ENCODE data around the gene PROCA1. TPM values are rescaled to one million over a fixed set of nuclear protein-coding genes. Genes with fewer than 3 reads are reported as not detected.

Gene PROCA1
- total and polyA plus RNA-seq, 2 of the 13 experiments (the other 11 are each of a cell fraction or from before 2014, with no cell fraction given): 0.73 to 1.5 TPM

DNA sequence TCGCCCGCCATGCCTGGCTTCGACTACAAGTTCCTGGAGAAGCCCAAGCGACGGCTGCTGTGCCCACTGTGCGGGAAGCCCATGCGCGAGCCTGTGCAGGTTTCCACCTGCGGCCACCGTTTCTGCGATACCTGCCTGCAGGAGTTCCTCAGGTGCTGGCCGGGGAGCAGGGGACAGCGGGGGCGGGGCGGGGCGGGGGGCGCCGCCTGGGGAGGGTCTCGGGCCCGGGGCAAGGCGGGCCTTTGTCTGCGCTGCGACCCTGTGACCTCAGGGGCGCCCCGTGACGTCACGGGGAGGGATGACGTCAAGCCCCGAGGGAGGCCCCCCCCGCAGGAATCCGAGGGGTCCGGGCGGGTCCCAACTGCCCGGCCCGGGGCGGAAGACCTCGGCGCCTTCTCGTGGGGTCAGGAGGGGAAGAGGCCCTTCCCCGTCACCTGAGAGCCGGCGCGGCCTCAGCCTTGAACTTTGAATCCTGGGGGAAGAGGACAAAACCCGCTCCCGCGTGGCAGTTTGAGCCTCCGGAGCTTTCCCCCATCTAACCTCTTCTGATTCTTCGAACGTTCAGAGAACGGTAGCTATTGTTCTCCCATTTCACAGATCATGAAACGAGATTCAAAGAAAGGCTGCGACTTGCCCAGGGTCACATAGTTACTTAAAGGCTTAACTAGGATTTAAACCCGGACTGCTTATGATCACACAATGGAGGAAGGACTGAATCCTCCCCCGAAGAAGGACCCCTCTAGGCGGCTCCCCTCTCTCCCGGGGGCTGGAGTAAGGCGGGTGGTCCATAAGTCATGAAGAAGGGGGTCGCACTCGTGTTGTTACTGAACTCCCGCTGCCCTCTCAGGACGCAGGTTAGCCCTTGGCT, 32.6 kb upstream of the PROCA1 start (continued):
- TF ChIP-seq ZNF34 (CRISPR knock-in tag; IDR thresholded peaks at IDR 0.05; ENCODE audit: borderline replicate concordance) (no peak; the same call in 1 of the 2 replicates), PLRG1 (conservative IDR thresholded peaks at IDR 0.05) (no peak), GABPA (IDR thresholded peaks at IDR 0.05; ENCODE audit: low read depth, low read length) (no peak), GABPA (CRISPR knock-in tag; IDR thresholded peaks at IDR 0.05; ENCODE audit: low read depth) (peak; percentile 59), SMYD3 (CRISPR knock-in tag; IDR thresholded peaks at IDR 0.05) (no peak), HDAC1 (CRISPR knock-in tag; IDR thresholded peaks at IDR 0.05) (peak; percentile 56), ZMYM2 (CRISPR knock-in tag; IDR thresholded peaks at IDR 0.05) (peak; percentile 88), MIER2 (CRISPR knock-in tag; IDR thresholded peaks at IDR 0.05) (no peak), ZNF292 (CRISPR knock-in tag; IDR thresholded peaks at IDR 0.05; ENCODE audit: borderline replicate concordance, low read depth) (no peak), FOSL2 (CRISPR knock-in tag; IDR thresholded peaks at IDR 0.05) (peak; percentile 23; the same call in 1 of the 2 replicates)
- TF ChIP-seq, protein P1, sequence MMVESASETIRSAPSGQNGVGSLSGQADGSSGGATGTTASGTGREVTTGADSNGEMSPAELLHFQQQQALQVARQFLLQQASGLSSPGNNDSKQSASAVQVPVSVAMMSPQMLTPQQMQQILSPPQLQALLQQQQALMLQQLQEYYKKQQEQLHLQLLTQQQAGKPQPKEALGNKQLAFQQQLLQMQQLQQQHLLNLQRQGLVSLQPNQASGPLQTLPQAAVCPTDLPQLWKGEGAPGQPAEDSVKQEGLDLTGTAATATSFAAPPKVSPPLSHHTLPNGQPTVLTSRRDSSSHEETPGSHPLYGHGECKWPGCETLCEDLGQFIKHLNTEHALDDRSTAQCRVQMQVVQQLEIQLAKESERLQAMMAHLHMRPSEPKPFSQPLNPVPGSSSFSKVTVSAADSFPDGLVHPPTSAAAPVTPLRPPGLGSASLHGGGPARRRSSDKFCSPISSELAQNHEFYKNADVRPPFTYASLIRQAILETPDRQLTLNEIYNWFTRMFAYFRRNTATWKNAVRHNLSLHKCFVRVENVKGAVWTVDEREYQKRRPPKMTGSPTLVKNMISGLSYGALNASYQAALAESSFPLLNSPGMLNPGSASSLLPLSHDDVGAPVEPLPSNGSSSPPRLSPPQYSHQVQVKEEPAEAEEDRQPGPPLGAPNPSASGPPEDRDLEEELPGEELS (CRISPR knock-in tag; IDR thresholded peaks at IDR 0.05): peak; percentile 16; the same call in 1 of the 2 replicates
- TF ChIP-seq, protein P2, sequence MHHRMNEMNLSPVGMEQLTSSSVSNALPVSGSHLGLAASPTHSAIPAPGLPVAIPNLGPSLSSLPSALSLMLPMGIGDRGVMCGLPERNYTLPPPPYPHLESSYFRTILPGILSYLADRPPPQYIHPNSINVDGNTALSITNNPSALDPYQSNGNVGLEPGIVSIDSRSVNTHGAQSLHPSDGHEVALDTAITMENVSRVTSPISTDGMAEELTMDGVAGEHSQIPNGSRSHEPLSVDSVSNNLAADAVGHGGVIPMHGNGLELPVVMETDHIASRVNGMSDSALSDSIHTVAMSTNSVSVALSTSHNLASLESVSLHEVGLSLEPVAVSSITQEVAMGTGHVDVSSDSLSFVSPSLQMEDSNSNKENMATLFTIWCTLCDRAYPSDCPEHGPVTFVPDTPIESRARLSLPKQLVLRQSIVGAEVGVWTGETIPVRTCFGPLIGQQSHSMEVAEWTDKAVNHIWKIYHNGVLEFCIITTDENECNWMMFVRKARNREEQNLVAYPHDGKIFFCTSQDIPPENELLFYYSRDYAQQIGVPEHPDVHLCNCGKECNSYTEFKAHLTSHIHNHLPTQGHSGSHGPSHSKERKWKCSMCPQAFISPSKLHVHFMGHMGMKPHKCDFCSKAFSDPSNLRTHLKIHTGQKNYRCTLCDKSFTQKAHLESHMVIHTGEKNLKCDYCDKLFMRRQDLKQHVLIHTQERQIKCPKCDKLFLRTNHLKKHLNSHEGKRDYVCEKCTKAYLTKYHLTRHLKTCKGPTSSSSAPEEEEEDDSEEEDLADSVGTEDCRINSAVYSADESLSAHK (CRISPR knock-in tag; IDR thresholded peaks at IDR 0.05; ENCODE audit: borderline replicate concordance): no peak
- TF ChIP-seq, protein P3, sequence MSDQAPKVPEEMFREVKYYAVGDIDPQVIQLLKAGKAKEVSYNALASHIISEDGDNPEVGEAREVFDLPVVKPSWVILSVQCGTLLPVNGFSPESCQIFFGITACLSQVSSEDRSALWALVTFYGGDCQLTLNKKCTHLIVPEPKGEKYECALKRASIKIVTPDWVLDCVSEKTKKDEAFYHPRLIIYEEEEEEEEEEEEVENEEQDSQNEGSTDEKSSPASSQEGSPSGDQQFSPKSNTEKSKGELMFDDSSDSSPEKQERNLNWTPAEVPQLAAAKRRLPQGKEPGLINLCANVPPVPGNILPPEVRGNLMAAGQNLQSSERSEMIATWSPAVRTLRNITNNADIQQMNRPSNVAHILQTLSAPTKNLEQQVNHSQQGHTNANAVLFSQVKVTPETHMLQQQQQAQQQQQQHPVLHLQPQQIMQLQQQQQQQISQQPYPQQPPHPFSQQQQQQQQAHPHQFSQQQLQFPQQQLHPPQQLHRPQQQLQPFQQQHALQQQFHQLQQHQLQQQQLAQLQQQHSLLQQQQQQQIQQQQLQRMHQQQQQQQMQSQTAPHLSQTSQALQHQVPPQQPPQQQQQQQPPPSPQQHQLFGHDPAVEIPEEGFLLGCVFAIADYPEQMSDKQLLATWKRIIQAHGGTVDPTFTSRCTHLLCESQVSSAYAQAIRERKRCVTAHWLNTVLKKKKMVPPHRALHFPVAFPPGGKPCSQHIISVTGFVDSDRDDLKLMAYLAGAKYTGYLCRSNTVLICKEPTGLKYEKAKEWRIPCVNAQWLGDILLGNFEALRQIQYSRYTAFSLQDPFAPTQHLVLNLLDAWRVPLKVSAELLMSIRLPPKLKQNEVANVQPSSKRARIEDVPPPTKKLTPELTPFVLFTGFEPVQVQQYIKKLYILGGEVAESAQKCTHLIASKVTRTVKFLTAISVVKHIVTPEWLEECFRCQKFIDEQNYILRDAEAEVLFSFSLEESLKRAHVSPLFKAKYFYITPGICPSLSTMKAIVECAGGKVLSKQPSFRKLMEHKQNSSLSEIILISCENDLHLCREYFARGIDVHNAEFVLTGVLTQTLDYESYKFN (CRISPR knock-in tag; conservative IDR thresholded peaks at IDR 0.05): peak; percentile 66
- TF ChIP-seq, protein P4, sequence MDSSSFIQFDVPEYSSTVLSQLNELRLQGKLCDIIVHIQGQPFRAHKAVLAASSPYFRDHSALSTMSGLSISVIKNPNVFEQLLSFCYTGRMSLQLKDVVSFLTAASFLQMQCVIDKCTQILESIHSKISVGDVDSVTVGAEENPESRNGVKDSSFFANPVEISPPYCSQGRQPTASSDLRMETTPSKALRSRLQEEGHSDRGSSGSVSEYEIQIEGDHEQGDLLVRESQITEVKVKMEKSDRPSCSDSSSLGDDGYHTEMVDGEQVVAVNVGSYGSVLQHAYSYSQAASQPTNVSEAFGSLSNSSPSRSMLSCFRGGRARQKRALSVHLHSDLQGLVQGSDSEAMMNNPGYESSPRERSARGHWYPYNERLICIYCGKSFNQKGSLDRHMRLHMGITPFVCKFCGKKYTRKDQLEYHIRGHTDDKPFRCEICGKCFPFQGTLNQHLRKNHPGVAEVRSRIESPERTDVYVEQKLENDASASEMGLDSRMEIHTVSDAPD (CRISPR knock-in tag; IDR thresholded peaks at IDR 0.05): no peak
- TF ChIP-seq, protein P5, sequence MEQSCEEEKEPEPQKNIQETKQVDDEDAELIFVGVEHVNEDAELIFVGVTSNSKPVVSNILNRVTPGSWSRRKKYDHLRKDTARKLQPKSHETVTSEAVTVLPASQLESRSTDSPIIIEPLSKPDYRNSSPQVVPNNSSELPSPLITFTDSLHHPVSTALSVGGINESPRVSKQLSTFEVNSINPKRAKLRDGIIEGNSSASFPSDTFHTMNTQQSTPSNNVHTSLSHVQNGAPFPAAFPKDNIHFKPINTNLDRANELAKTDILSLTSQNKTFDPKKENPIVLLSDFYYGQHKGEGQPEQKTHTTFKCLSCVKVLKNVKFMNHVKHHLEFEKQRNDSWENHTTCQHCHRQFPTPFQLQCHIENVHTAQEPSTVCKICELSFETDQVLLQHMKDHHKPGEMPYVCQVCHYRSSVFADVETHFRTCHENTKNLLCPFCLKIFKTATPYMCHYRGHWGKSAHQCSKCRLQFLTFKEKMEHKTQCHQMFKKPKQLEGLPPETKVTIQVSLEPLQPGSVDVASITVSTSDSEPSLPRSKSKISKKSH (CRISPR knock-in tag; IDR thresholded peaks at IDR 0.05; ENCODE audit: borderline replicate concordance): no peak
- TF ChIP-seq, protein P6, sequence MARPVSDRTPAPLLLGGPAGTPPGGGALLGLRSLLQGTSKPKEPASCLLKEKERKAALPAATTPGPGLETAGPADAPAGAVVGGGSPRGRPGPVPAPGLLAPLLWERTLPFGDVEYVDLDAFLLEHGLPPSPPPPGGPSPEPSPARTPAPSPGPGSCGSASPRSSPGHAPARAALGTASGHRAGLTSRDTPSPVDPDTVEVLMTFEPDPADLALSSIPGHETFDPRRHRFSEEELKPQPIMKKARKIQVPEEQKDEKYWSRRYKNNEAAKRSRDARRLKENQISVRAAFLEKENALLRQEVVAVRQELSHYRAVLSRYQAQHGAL (CRISPR knock-in tag; IDR thresholded peaks at IDR 0.05; ENCODE audit: not compliant biosample characterization): no peak

Data from HepG2 (cell line).